Inferior parietal cortex (tissue), 1 donor: ENCODE measurements around the gene MTG2.

ENCODE experiments used
- DNase-seq: peaks from one replicate; pipeline ENCODE4 v3.0.0-alpha.2; 2016; ENCODE audit errors: extremely low spot score

The MTG2 gene

GRCh38 chr20:62219992-62220665 is 37.3 kb downstream of the MTG2 start, which contains the start of gene HRH3:
Gene HRH3, minus strand, starts transcription at chr20:62220278. Its CDS starts 308 bp downstream, at chr20:62219970.
- DNase-seq = no peak

- DNase-seq = no peak
These were observed 38.1 kb downstream of the MTG2 start for GRCh38 chr20:62220666-62221568.

GRCh38 chr20:62222266-62222850 is 39.5 kb downstream of the MTG2 start:
- no peak for DNase-seq

GRCh38 chr20:62222972-62223371 is 40.1 kb downstream of the MTG2 start:
- DNase-seq = no peak

GRCh38 chr20:62223571-62223970 is 40.7 kb downstream of the MTG2 start:
- no peak for DNase-seq

- no peak for DNase-seq
These were observed 41.5 kb downstream of the MTG2 start for GRCh38 chr20:62224113-62224855.

- DNase-seq = no peak
These were observed 42.2 kb downstream of the MTG2 start for GRCh38 chr20:62225026-62225425.

GRCh38 chr20:62225820-62226635 is 43.2 kb downstream of the MTG2 start:
- DNase-seq = no peak

- no peak for DNase-seq
These were observed 44.1 kb downstream of the MTG2 start for GRCh38 chr20:62226707-62227590.

- no peak for DNase-seq
These were observed 44.8 kb downstream of the MTG2 start for GRCh38 chr20:62227591-62227976.

- DNase-seq = no peak
These were observed 45.4 kb downstream of the MTG2 start for GRCh38 chr20:62227977-62228958.

- no peak for DNase-seq
These were observed 46.2 kb downstream of the MTG2 start for GRCh38 chr20:62228982-62229545.

GRCh38 chr20:62229667-62230066 is 46.8 kb downstream of the MTG2 start:
- DNase-seq = no peak

- DNase-seq = no peak
These were observed 47.4 kb downstream of the MTG2 start for GRCh38 chr20:62230276-62230675.

- DNase-seq = no peak
These were observed 47.9 kb downstream of the MTG2 start for GRCh38 chr20:62230696-62231095.

GRCh38 chr20:62231292-62231691 is 48.5 kb downstream of the MTG2 start:
- no peak for DNase-seq

- no peak for DNase-seq
These were observed 49.4 kb downstream of the MTG2 start for GRCh38 chr20:62232194-62232593.
